Keratinocyte (primary cell): ENCODE measurements around the gene MSI2. TPM values are rescaled to one million over a fixed set of nuclear protein-coding genes. Genes with fewer than 3 reads are reported as not detected.

ENCODE experiments used
- DNase-seq: peaks from one replicate; pipeline ENCODE4 v3.0.0-alpha.2; 2011; ENCODE audit warnings: low read depth, missing footprints, low spot score
- FAIRE-seq: peaks from 2 replicates; lab custom pipeline; 2011; peaks lifted over from hg19 to GRCh38; lab: Jason Lieb, UNC
- H2AFZ ChIP-seq: 2 replicates; pipeline ENCODE4 v1.6.0; 2012; ENCODE audit warnings: low read length, control low read depth, inconsistent platforms; ENCODE audit not compliant: control insufficient read depth
- H3K27ac ChIP-seq: 2 replicates; pipeline ENCODE4 v1.5.1; 2011; ENCODE audit warnings: low read length; ENCODE audit not compliant: control insufficient read depth, insufficient read depth
- H3K27me3 ChIP-seq: 3 replicates; pipeline ENCODE4 v1.6.0; 2011; ENCODE audit warnings: low read length; ENCODE audit not compliant: control insufficient read depth, insufficient read depth; ENCODE audit errors: extremely low read depth
- H3K36me3 ChIP-seq, 2 experiments: 2 replicates in 1 of 2; 3 replicates in 1 of 2; pipeline ENCODE4 v1.5.1; 2011; ENCODE audit warnings: low read length in 2 of 2, mild to moderate bottlenecking in 1 of 2; ENCODE audit not compliant: control insufficient read depth in 2 of 2, insufficient read depth in 2 of 2; ENCODE audit errors: extremely low read depth in 1 of 2
- H3K4me1 ChIP-seq: 3 replicates; pipeline ENCODE4 v1.5.1; 2011; ENCODE audit warnings: low read length; ENCODE audit not compliant: control insufficient read depth, insufficient read depth; ENCODE audit errors: extremely low read depth
- H3K4me2 ChIP-seq: 3 replicates; pipeline ENCODE4 v1.6.0; 2011; ENCODE audit warnings: low read depth, low read length; ENCODE audit not compliant: control insufficient read depth, insufficient read depth; ENCODE audit errors: extremely low read depth
- H3K4me3 ChIP-seq, 3 experiments: fragments of 200-600 bp in 1 of 3; sonication (generic) in 1 of 3; 2 replicates in 2 of 3; 3 replicates in 1 of 3; pipeline ENCODE4 v1.5.1; 2011 to 2016; ENCODE audit warnings: low read length in 3 of 3, mild to moderate bottlenecking in 3 of 3, control low read depth in 2 of 3, inconsistent platforms in 1 of 3, low read depth in 1 of 3, mixed read lengths in 1 of 3, mixed run types in 1 of 3, moderate library complexity in 1 of 3; ENCODE audit not compliant: control insufficient read depth in 2 of 3, insufficient read depth in 2 of 3; ENCODE audit errors: extremely low read depth in 1 of 3
- H3K79me2 ChIP-seq: 2 replicates; pipeline ENCODE4 v1.6.0; 2012; ENCODE audit warnings: low read length; ENCODE audit not compliant: control insufficient read depth, insufficient read depth
- H3K9ac ChIP-seq: 3 replicates; pipeline ENCODE4 v1.6.0; 2011; ENCODE audit warnings: low read length; ENCODE audit not compliant: control insufficient read depth, insufficient read depth; ENCODE audit errors: extremely low read depth
- H3K9me1 ChIP-seq: 3 replicates; pipeline ENCODE4 v1.6.0; 2011; ENCODE audit warnings: low read length; ENCODE audit not compliant: control insufficient read depth, insufficient read depth; ENCODE audit errors: extremely low read depth
- H3K9me3 ChIP-seq: 2 replicates; pipeline ENCODE4 v1.5.1; 2012; ENCODE audit warnings: low read depth, low read length; ENCODE audit not compliant: control insufficient read depth
- H4K20me1 ChIP-seq: 3 replicates; pipeline ENCODE4 v1.6.0; 2011; ENCODE audit warnings: low read length; ENCODE audit not compliant: control insufficient read depth, insufficient read depth; ENCODE audit errors: extremely low read depth
- CTCF ChIP-seq, 3 experiments: IDR thresholded peaks in 1 of 3; conservative IDR thresholded peaks in 1 of 3; optimal IDR thresholded peaks in 1 of 3; 2 replicates in 2 of 3; 3 replicates in 1 of 3; pipeline versions ENCODE3 to v1.5.1; 2011; ENCODE audit warnings: low read length in 3 of 3, mild to moderate bottlenecking in 3 of 3, moderate library complexity in 2 of 3, control low read depth in 1 of 3, inconsistent platforms in 1 of 3; ENCODE audit not compliant: insufficient read depth in 2 of 3; ENCODE audit errors: extremely low read depth in 1 of 3
- EZH2 ChIP-seq: IDR thresholded peaks from one replicate; pipeline ENCODE4 v1.6.1; 2012; ENCODE audit warnings: inconsistent platforms, mild to moderate bottlenecking, low read length, moderate library complexity
- dilution Hi-C: fragments of 300-500 bp; cut with MboI; formaldehyde crosslinking; loops from one replicate; pipeline ENCODE4 v1.7.0; 2020; ENCODE audit warnings: low sequenced_read_pairs; ENCODE audit not compliant: extremely low pct_ligation_motif_present
- polyA plus RNA-seq, 5 experiments: library from polyadenylated mRNA; depleted of rRNA in 3 of 5; stranded (reverse) in 3 of 5; stranded (forward) in 1 of 5; unstranded in 1 of 5; fragments of >200 nt; gene quantifications; 1 replicate in 1 of 5; 2 replicates in 3 of 5; 3 replicates in 1 of 5; pipeline versions ENCODE4 v1.2.1 to v1.2.3, GENCODE V29; 2011 to 2012; ENCODE audit warnings: missing spikeins in 2 of 5, low read depth in 1 of 5, low replicate concordance in 1 of 5

The MSI2 gene
- polyA plus RNA-seq, 1 donor (not counting 4 experiments of a cell fraction or from before 2014, with no cell fraction given) = 22.3 TPM

- H3K4me1 ChIP-seq = peaks cover 6% of the 10 kb centered on the region
- dilution Hi-C loops = no loop called here
- no peaks in the 10 kb centered on the region for H3K9me3 ChIP-seq
- DNase-seq (no peak), FAIRE-seq (no peak)
- no peak overlapping the region for H2AFZ ChIP-seq
- H3K27me3 ChIP-seq = peaks cover 9% of the 10 kb centered on the region
- TF ChIP-seq CTCF (optimal IDR thresholded peaks at IDR 0.05 in 1 of 3, IDR thresholded peaks at IDR 0.05 in 1 of 3, conservative IDR thresholded peaks at IDR 0.05 in 1 of 3; ENCODE audit: extremely low read depth in 1 of 3, insufficient read depth in 2 of 3, low read length in 3 of 3) (peak in 2 of 3 experiments; percentile 4 to 12), EZH2 (no peak)
- H3K9ac ChIP-seq = no peak overlapping the region
- no peaks in the 10 kb centered on the region for H3K36me3 ChIP-seq
- no peaks in the 10 kb centered on the region for H4K20me1 ChIP-seq
- H3K4me3 ChIP-seq = no peak overlapping the region
- no peak overlapping the region for H3K27ac ChIP-seq
- H3K4me2 ChIP-seq = no peak overlapping the region
- no peaks in the 10 kb centered on the region for H3K79me2 ChIP-seq
- no peaks in the 10 kb centered on the region for H3K9me1 ChIP-seq
Observed at GRCh38 chr17:57236686-57237299, 19.5 kb upstream of the MSI2 start.

- Histone ChIP-seq H3K27ac (no peak overlapping the region), H3K79me2 (no peaks in the 10 kb centered on the region), H3K4me1 (peaks cover 6% of the 10 kb centered on the region), H3K36me3 (no peaks in the 10 kb centered on the region), H3K4me2 (no peak overlapping the region), H2AFZ (no peak overlapping the region), H3K27me3 (peaks cover 8% of the 10 kb centered on the region), H3K4me3 (no peak overlapping the region), H3K9ac (no peak overlapping the region), H4K20me1 (no peaks in the 10 kb centered on the region), H3K9me1 (no peaks in the 10 kb centered on the region), H3K9me3 (no peaks in the 10 kb centered on the region)
- no peak for TF ChIP-seq CTCF (optimal IDR thresholded peaks at IDR 0.05 in 1 of 3, IDR thresholded peaks at IDR 0.05 in 1 of 3, conservative IDR thresholded peaks at IDR 0.05 in 1 of 3; ENCODE audit: extremely low read depth in 1 of 3, insufficient read depth in 2 of 3, low read length in 3 of 3)
- no peak for TF ChIP-seq EZH2
- DNase-seq (no peak), FAIRE-seq (no peak)
- dilution Hi-C loops = no loop called here
Observed at GRCh38 chr17:57240648-57241047, 15.7 kb upstream of the MSI2 start.
